CD4-positive, alpha-beta T cell (primary cell): ENCODE results near the gene CADM4. TPM values are rescaled to one million over a fixed set of nuclear protein-coding genes. Genes with fewer than 3 reads are reported as not detected.

Source experiments
- ATAC-seq: fragments of 200-7000 bp; cut with Tn5 transposase; one replicate; pipeline ENCODE4 v1.10.0; 2022; ENCODE audit warnings: mild to moderate bottlenecking; ENCODE audit not compliant: poor library complexity
- CTCF ChIA-PET: fragments of 350-600 bp; sonication (Branson Sonifier 250); formaldehyde crosslinking; loops from one replicate; lab custom pipeline; 2021; ENCODE audit warnings: antibody characterized with exemption, inconsistent platforms; lab: Charles Lee
- POLR2A ChIA-PET: fragments of 350-600 bp; sonication (Branson Sonifier 250); formaldehyde crosslinking; loops from one replicate; lab custom pipeline; 2021; ENCODE audit warnings: antibody characterized with exemption, inconsistent platforms; lab: Charles Lee
- DNase-seq, 14 experiments: peaks; one replicate each; pipeline ENCODE4 v3.0.0-alpha.2; 2013 to 2020; ENCODE audit warnings: mixed read lengths in 2 of 14
- H3K27ac ChIP-seq, 2 donors: one replicate each; pipeline versions ENCODE4 v1.5.1 to v1.7.0; 2013; ENCODE audit warnings: low read length in 2 of 2, low read depth in 1 of 2, mild to moderate bottlenecking in 1 of 2
- H3K27me3 ChIP-seq, 2 experiments: 1 replicate in 1 of 2; 2 replicates in 1 of 2; pipeline versions ENCODE4 v1.6.1 to v1.7.0; 2013; ENCODE audit warnings: low read length in 2 of 2, control low read depth in 1 of 2, mild to moderate bottlenecking in 1 of 2, moderate library complexity in 1 of 2; ENCODE audit not compliant: insufficient read depth in 2 of 2, control insufficient read depth in 1 of 2
- H3K36me3 ChIP-seq: one replicate; pipeline ENCODE4 v1.6.1; 2013; ENCODE audit warnings: low read length, control low read depth; ENCODE audit not compliant: insufficient read depth
- H3K4me1 ChIP-seq: one replicate; pipeline ENCODE4 v1.6.1; 2013; ENCODE audit warnings: low read length, control low read depth; ENCODE audit not compliant: insufficient read depth
- H3K4me3 ChIP-seq: one replicate; pipeline ENCODE4 v1.5.1; 2013; ENCODE audit warnings: mild to moderate bottlenecking, low read length, moderate library complexity
- H3K9me3 ChIP-seq, 2 experiments: 1 replicate in 1 of 2; 2 replicates in 1 of 2; pipeline versions ENCODE4 v1.6.1 to v1.7.0; 2013; ENCODE audit warnings: low read length in 2 of 2, mild to moderate bottlenecking in 2 of 2, control low read depth in 1 of 2, moderate library complexity in 1 of 2; ENCODE audit not compliant: control insufficient read depth in 1 of 2, insufficient read depth in 1 of 2
- H3K27ac Mint-ChIP-seq: one replicate; pipeline ENCODE4 v1.8.0; 2020; ENCODE audit warnings: mixed read lengths
- H3K27me3 Mint-ChIP-seq: one replicate; pipeline ENCODE4 v1.8.0; 2021; ENCODE audit warnings: mixed read lengths
- H3K36me3 Mint-ChIP-seq: one replicate; pipeline ENCODE4 v1.8.0; 2021; ENCODE audit warnings: low read depth, mixed read lengths
- H3K4me1 Mint-ChIP-seq: one replicate; pipeline ENCODE4 v1.8.0; 2021; ENCODE audit warnings: low read depth, mixed read lengths
- H3K4me3 Mint-ChIP-seq: one replicate; pipeline ENCODE4 v1.8.0; 2020; ENCODE audit warnings: mild to moderate bottlenecking, mixed read lengths
- H3K9me3 Mint-ChIP-seq: one replicate; pipeline ENCODE4 v1.8.0; 2020; ENCODE audit warnings: mixed read lengths
- CTCF ChIP-seq: fragments of 200-600 bp; IDR thresholded peaks from one replicate; pipeline ENCODE4 v1.8.0; 2022; ENCODE audit warnings: antibody characterized with exemption, mild to moderate bottlenecking
- intact Hi-C, 2 experiments: fragments of 100-400 bp; cut with DNase I in 1 of 2; cut with micrococcal nuclease in 1 of 2; formaldehyde crosslinking; loops; one replicate each; pipeline versions ENCODE4 v1.15.1 to v1.9.0; 2023 to 2025; cut with DNase I, micrococcal nuclease
- total RNA-seq, 174 experiments: library from RNA in 2 of 174; stranded (reverse) in 2 of 174; gene quantifications; one replicate each; pipeline ENCODE4 v1.2.3 and lab custom pipeline; 2021 to 2026

CADM4 gene
- total RNA-seq, 2 experiments from 2014 or later, result 0.28 to 0.36 TPM

DNA sequence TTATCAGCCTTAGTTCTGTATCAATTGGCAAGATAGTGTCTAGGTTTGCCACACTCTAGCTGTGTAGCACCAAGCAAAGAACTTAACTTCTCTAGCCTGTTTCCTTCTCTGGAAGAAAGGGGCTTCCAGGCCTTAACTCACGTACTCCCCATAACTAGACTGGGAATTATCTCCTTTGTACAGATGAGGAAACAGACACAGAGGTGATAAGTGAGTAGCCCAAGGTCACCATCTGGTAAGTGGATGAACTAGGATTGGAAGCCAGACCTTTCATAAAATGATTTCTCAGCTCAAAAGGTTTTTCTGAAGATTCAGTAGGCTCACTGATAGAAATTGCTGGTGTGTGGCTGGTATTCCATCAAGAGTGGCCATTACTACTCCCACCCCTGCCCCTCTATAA, 23.3 kb downstream of the CADM4 start:
- CTCF ChIA-PET, result interaction anchor here (2.9 kb wide), 1 partner anchor 20 kb away, joined by 12 read pairs; the partner anchor contains the start of genes IRGQ and ZNF576
- Histone ChIP-seq H3K9me3 (no peaks in the 10 kb centered on the region), H3K4me3 (no peak overlapping the region), H3K36me3 (peaks cover 27% of the 10 kb centered on the region), H3K27me3 (no peaks in the 10 kb centered on the region), H3K4me1 (peaks cover 27% of the 10 kb centered on the region), H3K27ac (no peak overlapping the region)
- no peak for TF ChIP-seq CTCF
- Mint-ChIP-seq H3K27me3 (no peaks in the 10 kb centered on the region), H3K4me1 (peaks cover 68% of the 10 kb centered on the region), H3K36me3 (peaks cover 38% of the 10 kb centered on the region), H3K4me3 (no peak overlapping the region), H3K27ac (peak overlapping the region; percentile 48), H3K9me3 (no peaks in the 10 kb centered on the region)
- intact Hi-C loops, result loop anchor here in 1 of 2 experiments (10.0 kb wide), 1 partner anchor 48 kb away; no protein-coding TSS in a partner anchor
- ATAC-seq (no peak), DNase-seq (no peak)
- POLR2A ChIA-PET, result no interaction called here

DNA sequence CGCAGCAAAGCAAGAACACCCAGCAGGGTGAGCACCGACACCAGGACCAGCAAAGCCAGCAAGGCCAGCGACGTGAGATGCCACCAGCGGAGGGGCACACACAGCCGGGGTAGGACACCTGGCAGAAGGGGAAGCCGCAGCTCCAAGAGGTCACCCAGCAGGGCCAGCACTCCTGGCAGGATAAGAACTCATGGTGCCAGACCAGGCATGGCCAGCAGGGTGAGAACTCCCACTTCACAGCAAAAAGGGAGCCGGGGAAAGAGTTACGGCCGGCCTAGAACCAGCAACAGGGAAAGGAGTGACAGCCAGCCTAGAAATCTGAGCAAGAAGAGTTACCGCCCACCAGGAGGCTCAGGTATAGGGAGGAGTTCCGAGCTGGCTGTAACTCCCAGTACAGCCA, 27.3 kb downstream of the CADM4 start:
- peaks cover 34% of the 10 kb centered on the region for H3K36me3 ChIP-seq
- intact Hi-C loops, result loop anchor here (5.0 to 10.0 kb wide), 2 partner anchors 40 to 52 kb away; no protein-coding TSS in a partner anchor
- Mint-ChIP-seq H3K27me3 (no peaks in the 10 kb centered on the region), H3K36me3 (peaks cover 37% of the 10 kb centered on the region), H3K27ac (no peak overlapping the region), H3K9me3 (no peaks in the 10 kb centered on the region), H3K4me1 (peaks cover 49% of the 10 kb centered on the region), H3K4me3 (no peak overlapping the region)
- no peaks in the 10 kb centered on the region for H3K27me3 ChIP-seq
- ChIA-PET POLR2A (no interaction called here), CTCF (no interaction called here)
- DNase-seq (no peak), ATAC-seq (no peak)
- no peak overlapping the region for H3K27ac ChIP-seq
- H3K9me3 ChIP-seq, result no peaks in the 10 kb centered on the region
- H3K4me3 ChIP-seq, result no peak overlapping the region
- TF ChIP-seq CTCF, result no peak
- H3K4me1 ChIP-seq, result peaks cover 2% of the 10 kb centered on the region

- no peaks in the 10 kb centered on the region for H3K27me3 Mint-ChIP-seq
- no peak for TF ChIP-seq CTCF
- H3K4me3 Mint-ChIP-seq, result no peak within 1 kb of the TSS
- no peaks in the 10 kb centered on the region for H3K9me3 Mint-ChIP-seq
- H3K9me3 ChIP-seq, result no peaks in the 10 kb centered on the region
- H3K36me3 ChIP-seq, result peaks cover 36% of the 10 kb centered on the region
- CTCF ChIA-PET, result no interaction called here
- intact Hi-C loops, result loop anchor here (5.0 to 10.0 kb wide), 2 partner anchors 41 to 53 kb away; no protein-coding TSS in a partner anchor
- no peak for ATAC-seq
- POLR2A ChIA-PET, result no interaction called here
- no peaks in the 10 kb centered on the region for H3K27me3 ChIP-seq
- peaks cover 43% of the 10 kb centered on the region for H3K4me1 Mint-ChIP-seq
- no peak within 1 kb of the TSS for H3K4me3 ChIP-seq
- H3K27ac ChIP-seq, result no peak within 1 kb of the TSS
- H3K36me3 Mint-ChIP-seq, result peaks cover 39% of the 10 kb centered on the region
- H3K27ac Mint-ChIP-seq, result peak within 1 kb of the TSS; percentile 52
- peaks cover 2% of the 10 kb centered on the region for H3K4me1 ChIP-seq
- no peak for DNase-seq
Observed at GRCh38 chr19:43611788-43612187, 27.9 kb downstream of the CADM4 start, which contains the start of gene SRRM5. Gene SRRM5 (plus strand): TSS chr19:43612088. CDS start chr19:43612122, 34 bp downstream.
